ENCODE results near the gene CIAPIN1. TPM values are rescaled to one million over a fixed set of nuclear protein-coding genes. Genes with fewer than 3 reads are reported as not detected.

CIAPIN1 gene
- total RNA-seq, 1 experiment from 2014 or later = 68.5 TPM

- no peak for TF ChIP-seq ATF3 (IDR thresholded peaks at IDR 0.05)
- TF ChIP-seq SRF (IDR thresholded peaks at IDR 0.05; ENCODE audit: low read depth) = no peak
- peak; percentile 99 for TF ChIP-seq POLR2AphosphoS5 (IDR thresholded peaks at IDR 0.05; ENCODE audit: low read depth, low read length)
- 0 out of 2 replicates have a peak, but pooled peaks have one; percentile 1 for TF ChIP-seq JUND (IDR thresholded peaks at IDR 0.05)
- TF ChIP-seq FOSL1 (IDR thresholded peaks at IDR 0.05; ENCODE audit: low read depth) = no peak
These were observed 15.2 kb upstream of the CIAPIN1 start, which contains the start of gene POLR2C (continued) for GRCh38 chr16:57462209-57462977.

GRCh38 chr16:57452021-57452420, 4.8 kb upstream of the CIAPIN1 start:
- H3K4me1 ChIP-seq (ENCODE audit: control insufficient read depth in 1 of 2, insufficient read depth in 2 of 2, low read length in 2 of 2) = peaks cover 3 to 9% of the 10 kb centered on the region in 2 experiments; a peak in 3 of 4 replicates
- H2AFZ ChIP-seq (ENCODE audit: low read depth, low read length, poor library complexity, severe bottlenecking) = no peak overlapping the region
- DNase-seq (ENCODE audit: low read depth, low spot score) = no peak
- CTCF ChIA-PET = no interaction called here
- H3K9me2 ChIP-seq (ENCODE audit: insufficient read depth) = no peaks in the 10 kb centered on the region
- H3K4me3 ChIP-seq (replicated peaks in 1 of 2; ENCODE audit: low read depth in 1 of 2, low read length in 2 of 2) = no peak overlapping the region
- H3K27ac ChIP-seq (ENCODE audit: low read depth, low read length) = no peak overlapping the region
- intact Hi-C loops (cut with micrococcal nuclease) = no loop called here
- no peak for ATAC-seq
- no peaks in the 10 kb centered on the region for H4K20me1 ChIP-seq (ENCODE audit: insufficient read depth)
- H3K9ac ChIP-seq (ENCODE audit: low read length) = no peak overlapping the region
- peaks cover 26% of the 10 kb centered on the region for H3K79me2 ChIP-seq (ENCODE audit: insufficient read depth, low read length)
- no peaks in the 10 kb centered on the region for H3K9me3 ChIP-seq (ENCODE audit: control insufficient read depth in 1 of 2, insufficient read depth in 1 of 2, low read depth in 1 of 2, low read length in 2 of 2)
- no peaks in the 10 kb centered on the region for H3K27me3 ChIP-seq (ENCODE audit: insufficient read depth, low read length)
- POLR2A ChIA-PET = no interaction called here
- RAD21 ChIA-PET (ENCODE audit: low non-redundant PET in 1 of 2, low total read pairs in 2 of 2, uncharacterized antibody in 2 of 2, unreplicated experiment in 2 of 2) = no interaction called here
- BruUV-seq (replicated peaks) = no TSS peak
- TF ChIP-seq YY1 (IDR thresholded peaks at IDR 0.05; ENCODE audit: extremely low read depth, insufficient replicate concordance, low read depth, low read length) = no peak
- no peak for TF ChIP-seq EGR1 (IDR thresholded peaks at IDR 0.05; ENCODE audit: low read depth)
- no peak for TF ChIP-seq SP1 (IDR thresholded peaks at IDR 0.05; ENCODE audit: low read depth)
- no peak for TF ChIP-seq POLR2A (IDR thresholded peaks at IDR 0.05; ENCODE audit: borderline replicate concordance, extremely low read depth, insufficient read depth, insufficient read length)
- TF ChIP-seq ATF3 (IDR thresholded peaks at IDR 0.05) = no peak
- no peak for TF ChIP-seq ZNF274 (IDR thresholded peaks at IDR 0.05; ENCODE audit: low read depth, low read length)
- H3K36me3 ChIP-seq (ENCODE audit: control insufficient read depth in 1 of 2, insufficient read depth in 2 of 2, low read length in 2 of 2) = peaks cover 41 to 49% of the 10 kb centered on the region in 2 experiments
- H3K4me2 ChIP-seq (ENCODE audit: low read length) = no peak overlapping the region
